GM20431 (cell line): Measurements from ENCODE around the gene RIOK2.
"Not testable (repeated sequence)": the region's sequence is repeated elsewhere in the genome, so short reads cannot be mapped to it uniquely, and the experiment has no call there.

ENCODE experiments used
- in situ Hi-C: fragments of 300-500 bp; cut with MseI, MboI; formaldehyde crosslinking; loops from one replicate; pipeline ENCODE4 v1.15.0; 2020; ENCODE audit warnings: low sequenced_read_pairs; ENCODE audit not compliant: unreplicated experiment

RIOK2 gene

GRCh38 chr5:97172227-97172626 is 10.8 kb downstream of the RIOK2 start:
- in situ Hi-C loops = loop anchor here (25.0 kb wide), 2 partner anchors 310 to 560 kb away; no protein-coding TSS in a partner anchor

- in situ Hi-C loops = loop anchor here (25.0 kb wide), 2 partner anchors 309 to 559 kb away; no protein-coding TSS in a partner anchor
Measured at GRCh38 chr5:97171703-97172102, 11.3 kb downstream of the RIOK2 start.

GRCh38 chr5:97167435-97167834 is 15.6 kb downstream of the RIOK2 start:
- in situ Hi-C loops = loop anchor here (10.0 to 25.0 kb wide), 3 partner anchors 305 to 555 kb away; no protein-coding TSS in a partner anchor

GRCh38 chr5:97165726-97166125 is 17.3 kb downstream of the RIOK2 start:
- in situ Hi-C loops = loop anchor here (10.0 to 25.0 kb wide), 3 partner anchors 303 to 553 kb away; no protein-coding TSS in a partner anchor

- in situ Hi-C loops = loop anchor here (10.0 to 25.0 kb wide), 3 partner anchors 303 to 553 kb away; no protein-coding TSS in a partner anchor
Measured at GRCh38 chr5:97164846-97165245, 18.2 kb downstream of the RIOK2 start.

- in situ Hi-C loops = loop anchor here (10.0 to 25.0 kb wide), 3 partner anchors 302 to 552 kb away; no protein-coding TSS in a partner anchor
Measured at GRCh38 chr5:97163790-97164285, 19.2 kb downstream of the RIOK2 start.

GRCh38 chr5:97163360-97163764 is 19.7 kb downstream of the RIOK2 start:
- in situ Hi-C loops = loop anchor here (10.0 to 25.0 kb wide), 3 partner anchors 301 to 551 kb away; no protein-coding TSS in a partner anchor

- in situ Hi-C loops = loop anchor here (10.0 to 25.0 kb wide), 3 partner anchors 300 to 550 kb away; no protein-coding TSS in a partner anchor
Measured at GRCh38 chr5:97162045-97162444, 21.0 kb downstream of the RIOK2 start.

- in situ Hi-C loops = loop anchor here (25.0 kb wide), 2 partner anchors 295 to 545 kb away; no protein-coding TSS in a partner anchor
Measured at GRCh38 chr5:97157689-97158088, 25.4 kb downstream of the RIOK2 start.

- in situ Hi-C loops = loop anchor here (25.0 kb wide), 2 partner anchors 289 to 539 kb away; no protein-coding TSS in a partner anchor
Measured at GRCh38 chr5:97151370-97151769, 31.7 kb downstream of the RIOK2 start.

GRCh38 chr5:97150401-97150800 is 32.6 kb downstream of the RIOK2 start:
- in situ Hi-C loops = loop anchor here (25.0 kb wide), 2 partner anchors 288 to 538 kb away; no protein-coding TSS in a partner anchor

GRCh38 chr5:97149709-97150108 is 33.3 kb downstream of the RIOK2 start:
- in situ Hi-C loops = loop anchor here (25.0 kb wide), 2 partner anchors 287 to 537 kb away; no protein-coding TSS in a partner anchor

- in situ Hi-C loops = no loop called here
Measured at GRCh38 chr5:97148288-97148687, 34.8 kb downstream of the RIOK2 start.

- in situ Hi-C loops = no loop called here
Measured at GRCh38 chr5:97143704-97144103, 39.3 kb downstream of the RIOK2 start.

GRCh38 chr5:97142521-97143254 is 40.4 kb downstream of the RIOK2 start, which contains the start of gene LIX1:
TSS of gene LIX1 (minus strand) at chr5:97142611. CDS start at chr5:97142576, 35 bp downstream.
- in situ Hi-C loops = no loop called here

- in situ Hi-C loops = no loop called here
Measured at GRCh38 chr5:97141539-97141938, 41.5 kb downstream of the RIOK2 start.

GRCh38 chr5:97141031-97141430 is 42.0 kb downstream of the RIOK2 start:
- in situ Hi-C loops = no loop called here

GRCh38 chr5:97140250-97140649 is 42.8 kb downstream of the RIOK2 start:
- in situ Hi-C loops = not testable (repeated sequence)

- in situ Hi-C loops = no loop called here
Measured at GRCh38 chr5:97136475-97136874, 46.6 kb downstream of the RIOK2 start.

GRCh38 chr5:97135868-97136267 is 47.2 kb downstream of the RIOK2 start:
- in situ Hi-C loops = no loop called here

- in situ Hi-C loops = no loop called here
Measured at GRCh38 chr5:97134634-97135033, 48.4 kb downstream of the RIOK2 start.
